ENCODE measurements around the gene LMX1B.

Gene LMX1B

DNA sequence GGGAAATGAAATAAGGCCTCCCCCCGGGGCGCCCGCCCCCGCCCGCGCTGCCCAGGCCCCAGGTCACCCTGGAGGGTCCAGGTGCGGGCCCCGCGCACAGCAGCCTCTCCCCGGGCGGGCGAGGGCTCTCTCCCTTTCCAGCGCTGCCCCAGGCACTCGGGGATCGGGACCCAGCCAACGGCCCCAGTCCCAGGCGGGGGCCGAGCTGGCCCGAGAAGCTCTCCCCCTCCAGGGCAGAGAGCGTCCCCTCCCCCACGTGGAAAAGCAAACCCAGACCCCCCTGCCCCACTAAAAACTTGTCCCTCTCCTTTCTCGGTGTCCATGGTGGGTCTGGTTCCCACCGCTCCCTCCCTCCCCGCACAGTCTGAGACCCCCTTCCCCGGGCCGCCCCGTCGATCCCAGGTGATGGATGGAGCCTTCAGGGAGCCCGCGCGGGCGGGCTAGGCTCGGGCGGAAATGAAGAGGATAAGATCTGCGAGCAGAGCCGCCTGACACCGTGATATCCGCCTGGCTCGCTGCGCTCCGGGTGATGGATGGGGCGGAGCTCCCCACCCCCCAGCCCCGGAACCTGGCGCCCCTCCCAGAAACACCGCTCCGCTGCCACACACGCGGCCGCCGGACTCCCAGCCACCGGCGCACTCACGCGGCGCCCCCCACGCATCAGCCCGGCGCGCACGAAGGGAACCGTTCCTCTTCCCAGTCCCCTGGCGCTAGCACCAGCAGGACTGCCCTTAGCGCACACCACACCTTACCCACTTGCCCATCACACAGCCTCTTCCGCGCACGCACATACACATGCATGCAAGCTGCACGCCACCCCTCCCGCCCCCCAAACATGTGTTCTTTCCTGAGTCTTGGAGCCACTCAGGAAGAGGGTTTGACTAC is 109.4 kb downstream of the LMX1B start (continued):
- no peak for TF ChIP-seq SALL2 (tag by site-specific recombination; IDR thresholded peaks at IDR 0.05; ENCODE audit: borderline replicate concordance)
- TF ChIP-seq, protein P1, sequence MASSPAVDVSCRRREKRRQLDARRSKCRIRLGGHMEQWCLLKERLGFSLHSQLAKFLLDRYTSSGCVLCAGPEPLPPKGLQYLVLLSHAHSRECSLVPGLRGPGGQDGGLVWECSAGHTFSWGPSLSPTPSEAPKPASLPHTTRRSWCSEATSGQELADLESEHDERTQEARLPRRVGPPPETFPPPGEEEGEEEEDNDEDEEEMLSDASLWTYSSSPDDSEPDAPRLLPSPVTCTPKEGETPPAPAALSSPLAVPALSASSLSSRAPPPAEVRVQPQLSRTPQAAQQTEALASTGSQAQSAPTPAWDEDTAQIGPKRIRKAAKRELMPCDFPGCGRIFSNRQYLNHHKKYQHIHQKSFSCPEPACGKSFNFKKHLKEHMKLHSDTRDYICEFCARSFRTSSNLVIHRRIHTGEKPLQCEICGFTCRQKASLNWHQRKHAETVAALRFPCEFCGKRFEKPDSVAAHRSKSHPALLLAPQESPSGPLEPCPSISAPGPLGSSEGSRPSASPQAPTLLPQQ (tag by site-specific recombination; IDR thresholded peaks at IDR 0.05): 0 out of 2 replicates have a peak, but pooled peaks have one; percentile 52
- TF ChIP-seq ZNF114 (tag by site-specific recombination; IDR thresholded peaks at IDR 0.05): no peak
- peak; percentile 57 for TF ChIP-seq ZBTB17 (tag by site-specific recombination; IDR thresholded peaks at IDR 0.05)
- peak; percentile 59; the same call in 1 of the 2 replicates for TF ChIP-seq ZBTB20 (tag by site-specific recombination; IDR thresholded peaks at IDR 0.05)
- TF ChIP-seq ZBTB8A (tag by site-specific recombination; IDR thresholded peaks at IDR 0.05): peak; percentile 41; the same call in 1 of the 2 replicates
- TF ChIP-seq ZNF2 (tag by site-specific recombination; IDR thresholded peaks at IDR 0.05): 0 out of 2 replicates have a peak, but pooled peaks have one; percentile 59
- no peak for TF ChIP-seq ZNF548 (tag by site-specific recombination; IDR thresholded peaks at IDR 0.05)

DNA sequence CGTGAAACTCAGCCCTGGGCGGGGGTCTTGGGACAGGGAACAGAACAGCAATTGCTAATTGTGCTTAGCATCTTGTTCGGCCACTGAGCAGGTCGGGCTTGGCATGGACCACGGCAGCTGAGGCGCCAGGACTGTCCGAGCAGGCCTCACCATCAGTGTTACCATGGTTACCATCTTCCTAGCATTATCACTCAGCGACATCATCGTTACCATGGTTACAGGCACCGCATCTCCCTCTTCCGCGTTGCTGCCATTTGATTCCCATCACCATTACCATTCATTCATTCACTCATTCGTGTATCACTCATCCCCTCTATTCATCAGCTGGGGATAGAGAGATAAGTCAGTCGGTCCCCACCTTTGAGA is 110.1 kb downstream of the LMX1B start:
- no peaks in the 10 kb centered on the region for H3K9me3 ChIP-seq (ENCODE audit: control insufficient read depth, insufficient read depth, low read depth, low read length)
- no peaks in the 10 kb centered on the region for H3K36me3 ChIP-seq (ENCODE audit: control insufficient read depth in 2 of 2, insufficient read depth in 1 of 2, low read length in 2 of 2)
- H3K27ac ChIP-seq (ENCODE audit: extremely low read depth, low read depth, low read length): no peak overlapping the region
- H3K4me1 ChIP-seq (ENCODE audit: control insufficient read depth, insufficient read depth, low read length): peaks cover 9% of the 10 kb centered on the region
- ChIA-PET CTCF (interaction anchor here (3.7 kb wide), 1 partner anchor 18 kb away, joined by 22 read pairs; no protein-coding TSS in a partner anchor), POLR2A (interaction anchor here (1.0 kb wide), 1 partner anchor 22 kb away, joined by 4 read pairs; no protein-coding TSS in a partner anchor)
- no peak overlapping the region for H3K4me3 ChIP-seq (ENCODE audit: low read depth, low read length)
- no peak for TF ChIP-seq ZNF510 (tag by site-specific recombination; IDR thresholded peaks at IDR 0.05; ENCODE audit: insufficient replicate concordance)
- TF ChIP-seq ZNF560 (tag by site-specific recombination; IDR thresholded peaks at IDR 0.05; ENCODE audit: borderline replicate concordance): no peak
- TF ChIP-seq, protein P2, sequence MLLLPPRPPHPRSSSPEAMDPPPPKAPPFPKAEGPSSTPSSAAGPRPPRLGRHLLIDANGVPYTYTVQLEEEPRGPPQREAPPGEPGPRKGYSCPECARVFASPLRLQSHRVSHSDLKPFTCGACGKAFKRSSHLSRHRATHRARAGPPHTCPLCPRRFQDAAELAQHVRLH (tag by site-specific recombination; IDR thresholded peaks at IDR 0.05): no peak
- TF ChIP-seq ZFP69B (tag by site-specific recombination; IDR thresholded peaks at IDR 0.05): no peak
- TF ChIP-seq, protein P3, sequence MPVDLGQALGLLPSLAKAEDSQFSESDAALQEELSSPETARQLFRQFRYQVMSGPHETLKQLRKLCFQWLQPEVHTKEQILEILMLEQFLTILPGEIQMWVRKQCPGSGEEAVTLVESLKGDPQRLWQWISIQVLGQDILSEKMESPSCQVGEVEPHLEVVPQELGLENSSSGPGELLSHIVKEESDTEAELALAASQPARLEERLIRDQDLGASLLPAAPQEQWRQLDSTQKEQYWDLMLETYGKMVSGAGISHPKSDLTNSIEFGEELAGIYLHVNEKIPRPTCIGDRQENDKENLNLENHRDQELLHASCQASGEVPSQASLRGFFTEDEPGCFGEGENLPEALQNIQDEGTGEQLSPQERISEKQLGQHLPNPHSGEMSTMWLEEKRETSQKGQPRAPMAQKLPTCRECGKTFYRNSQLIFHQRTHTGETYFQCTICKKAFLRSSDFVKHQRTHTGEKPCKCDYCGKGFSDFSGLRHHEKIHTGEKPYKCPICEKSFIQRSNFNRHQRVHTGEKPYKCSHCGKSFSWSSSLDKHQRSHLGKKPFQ (tag by site-specific recombination; IDR thresholded peaks at IDR 0.05): no peak
- TF ChIP-seq ZNF223 (tag by site-specific recombination; IDR thresholded peaks at IDR 0.05): no peak
- TF ChIP-seq, protein P4, sequence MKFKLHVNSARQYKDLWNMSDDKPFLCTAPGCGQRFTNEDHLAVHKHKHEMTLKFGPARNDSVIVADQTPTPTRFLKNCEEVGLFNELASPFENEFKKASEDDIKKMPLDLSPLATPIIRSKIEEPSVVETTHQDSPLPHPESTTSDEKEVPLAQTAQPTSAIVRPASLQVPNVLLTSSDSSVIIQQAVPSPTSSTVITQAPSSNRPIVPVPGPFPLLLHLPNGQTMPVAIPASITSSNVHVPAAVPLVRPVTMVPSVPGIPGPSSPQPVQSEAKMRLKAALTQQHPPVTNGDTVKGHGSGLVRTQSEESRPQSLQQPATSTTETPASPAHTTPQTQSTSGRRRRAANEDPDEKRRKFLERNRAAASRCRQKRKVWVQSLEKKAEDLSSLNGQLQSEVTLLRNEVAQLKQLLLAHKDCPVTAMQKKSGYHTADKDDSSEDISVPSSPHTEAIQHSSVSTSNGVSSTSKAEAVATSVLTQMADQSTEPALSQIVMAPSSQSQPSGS (tag by site-specific recombination; IDR thresholded peaks at IDR 0.05; ENCODE audit: low read depth): peak; percentile 71
- no peak for TF ChIP-seq KLF1 (tag by site-specific recombination; IDR thresholded peaks at IDR 0.05)
- peak; percentile 48; the same call in 1 of the 2 replicates for TF ChIP-seq ZNF366 (tag by site-specific recombination; conservative IDR thresholded peaks at IDR 0.05)
- no peak for TF ChIP-seq ZNF423 (tag by site-specific recombination; IDR thresholded peaks at IDR 0.05)
- TF ChIP-seq HOXA7 (CRISPR knock-in tag; IDR thresholded peaks at IDR 0.05; ENCODE audit: borderline replicate concordance): no peak
- no peak for TF ChIP-seq KLF7 (tag by site-specific recombination; IDR thresholded peaks at IDR 0.05; ENCODE audit: borderline replicate concordance)
- TF ChIP-seq, protein P5, sequence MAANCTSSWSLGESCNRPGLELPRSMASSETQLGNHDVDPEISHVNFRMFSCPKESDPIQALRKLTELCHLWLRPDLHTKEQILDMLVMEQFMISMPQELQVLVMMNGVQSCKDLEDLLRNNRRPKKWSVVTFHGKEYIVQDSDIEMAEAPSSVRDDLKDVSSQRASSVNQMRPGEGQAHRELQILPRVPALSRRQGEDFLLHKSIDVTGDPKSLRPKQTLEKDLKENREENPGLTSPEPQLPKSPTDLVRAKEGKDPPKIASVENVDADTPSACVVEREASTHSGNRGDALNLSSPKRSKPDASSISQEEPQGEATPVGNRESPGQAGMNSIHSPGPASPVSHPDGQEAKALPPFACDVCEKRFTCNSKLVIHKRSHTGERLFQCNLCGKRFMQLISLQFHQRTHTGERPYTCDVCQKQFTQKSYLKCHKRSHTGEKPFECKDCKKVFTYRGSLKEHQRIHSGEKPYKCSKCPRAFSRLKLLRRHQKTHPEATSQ (tag by site-specific recombination; IDR thresholded peaks at IDR 0.05): no peak
- TF ChIP-seq, protein P6, sequence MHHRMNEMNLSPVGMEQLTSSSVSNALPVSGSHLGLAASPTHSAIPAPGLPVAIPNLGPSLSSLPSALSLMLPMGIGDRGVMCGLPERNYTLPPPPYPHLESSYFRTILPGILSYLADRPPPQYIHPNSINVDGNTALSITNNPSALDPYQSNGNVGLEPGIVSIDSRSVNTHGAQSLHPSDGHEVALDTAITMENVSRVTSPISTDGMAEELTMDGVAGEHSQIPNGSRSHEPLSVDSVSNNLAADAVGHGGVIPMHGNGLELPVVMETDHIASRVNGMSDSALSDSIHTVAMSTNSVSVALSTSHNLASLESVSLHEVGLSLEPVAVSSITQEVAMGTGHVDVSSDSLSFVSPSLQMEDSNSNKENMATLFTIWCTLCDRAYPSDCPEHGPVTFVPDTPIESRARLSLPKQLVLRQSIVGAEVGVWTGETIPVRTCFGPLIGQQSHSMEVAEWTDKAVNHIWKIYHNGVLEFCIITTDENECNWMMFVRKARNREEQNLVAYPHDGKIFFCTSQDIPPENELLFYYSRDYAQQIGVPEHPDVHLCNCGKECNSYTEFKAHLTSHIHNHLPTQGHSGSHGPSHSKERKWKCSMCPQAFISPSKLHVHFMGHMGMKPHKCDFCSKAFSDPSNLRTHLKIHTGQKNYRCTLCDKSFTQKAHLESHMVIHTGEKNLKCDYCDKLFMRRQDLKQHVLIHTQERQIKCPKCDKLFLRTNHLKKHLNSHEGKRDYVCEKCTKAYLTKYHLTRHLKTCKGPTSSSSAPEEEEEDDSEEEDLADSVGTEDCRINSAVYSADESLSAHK (tag by site-specific recombination; IDR thresholded peaks at IDR 0.05): no peak
- TF ChIP-seq ZNF248 (tag by site-specific recombination; IDR thresholded peaks at IDR 0.05): no peak
- 0 out of 2 replicates have a peak, but pooled peaks have one; percentile 4 for TF ChIP-seq ZNF2 (tag by site-specific recombination; IDR thresholded peaks at IDR 0.05)
- TF ChIP-seq ZNF596 (tag by site-specific recombination; IDR thresholded peaks at IDR 0.05): no peak
- TF ChIP-seq ZNF473 (tag by site-specific recombination; IDR thresholded peaks at IDR 0.05): no peak
- TF ChIP-seq SCRT1 (tag by site-specific recombination; IDR thresholded peaks at IDR 0.05; ENCODE audit: borderline replicate concordance): no peak
- TF ChIP-seq ZNF24 (tag by site-specific recombination; IDR thresholded peaks at IDR 0.05): 0 out of 2 replicates have a peak, but pooled peaks have one; percentile 23
- no peak for TF ChIP-seq TRIM28 (IDR thresholded peaks at IDR 0.05; ENCODE audit: borderline replicate concordance, low read length)

Data from HEK293 (cell line).